Measurements from ENCODE around the gene REST.
"Not testable (repeated sequence)": the region's sequence is repeated elsewhere in the genome, so short reads cannot be mapped to it uniquely, and the experiment has no call there.

Gene REST, protein sequence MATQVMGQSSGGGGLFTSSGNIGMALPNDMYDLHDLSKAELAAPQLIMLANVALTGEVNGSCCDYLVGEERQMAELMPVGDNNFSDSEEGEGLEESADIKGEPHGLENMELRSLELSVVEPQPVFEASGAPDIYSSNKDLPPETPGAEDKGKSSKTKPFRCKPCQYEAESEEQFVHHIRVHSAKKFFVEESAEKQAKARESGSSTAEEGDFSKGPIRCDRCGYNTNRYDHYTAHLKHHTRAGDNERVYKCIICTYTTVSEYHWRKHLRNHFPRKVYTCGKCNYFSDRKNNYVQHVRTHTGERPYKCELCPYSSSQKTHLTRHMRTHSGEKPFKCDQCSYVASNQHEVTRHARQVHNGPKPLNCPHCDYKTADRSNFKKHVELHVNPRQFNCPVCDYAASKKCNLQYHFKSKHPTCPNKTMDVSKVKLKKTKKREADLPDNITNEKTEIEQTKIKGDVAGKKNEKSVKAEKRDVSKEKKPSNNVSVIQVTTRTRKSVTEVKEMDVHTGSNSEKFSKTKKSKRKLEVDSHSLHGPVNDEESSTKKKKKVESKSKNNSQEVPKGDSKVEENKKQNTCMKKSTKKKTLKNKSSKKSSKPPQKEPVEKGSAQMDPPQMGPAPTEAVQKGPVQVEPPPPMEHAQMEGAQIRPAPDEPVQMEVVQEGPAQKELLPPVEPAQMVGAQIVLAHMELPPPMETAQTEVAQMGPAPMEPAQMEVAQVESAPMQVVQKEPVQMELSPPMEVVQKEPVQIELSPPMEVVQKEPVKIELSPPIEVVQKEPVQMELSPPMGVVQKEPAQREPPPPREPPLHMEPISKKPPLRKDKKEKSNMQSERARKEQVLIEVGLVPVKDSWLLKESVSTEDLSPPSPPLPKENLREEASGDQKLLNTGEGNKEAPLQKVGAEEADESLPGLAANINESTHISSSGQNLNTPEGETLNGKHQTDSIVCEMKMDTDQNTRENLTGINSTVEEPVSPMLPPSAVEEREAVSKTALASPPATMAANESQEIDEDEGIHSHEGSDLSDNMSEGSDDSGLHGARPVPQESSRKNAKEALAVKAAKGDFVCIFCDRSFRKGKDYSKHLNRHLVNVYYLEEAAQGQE

GRCh38 chr4:56907489-56908205 is at the start of gene REST:
TSS of gene REST (plus strand) at chr4:56907900. CDS start at chr4:56910639, 2,739 bp downstream.
- peak; percentile 8 to 66 for DNase-seq

- no peak for DNase-seq
These were observed 47.9 kb upstream of the REST start for GRCh38 chr4:56859841-56860240.

- DNase-seq, result no peak
These were observed 46.9 kb upstream of the REST start for GRCh38 chr4:56860781-56861180.

DNA sequence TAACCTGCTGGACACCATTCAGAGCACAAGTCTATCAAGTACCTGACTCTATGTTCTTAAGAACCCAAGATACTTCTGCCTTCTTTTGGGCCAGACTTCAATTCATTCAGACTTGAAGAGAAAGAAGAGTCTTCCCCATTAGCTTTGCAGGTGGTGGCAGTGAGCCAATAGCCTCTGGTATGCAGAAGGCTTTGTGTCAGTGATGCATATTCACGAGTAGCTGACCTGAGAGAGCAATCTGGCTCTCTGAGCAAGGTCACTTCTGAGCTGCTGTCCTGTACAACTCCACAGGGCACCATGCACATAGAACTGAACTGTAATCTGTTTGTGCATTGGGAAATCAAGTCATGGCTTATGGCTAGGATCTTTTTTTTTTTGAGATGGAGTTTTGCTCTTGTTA is 46.3 kb upstream of the REST start:
- DNase-seq, result no peak

DNA sequence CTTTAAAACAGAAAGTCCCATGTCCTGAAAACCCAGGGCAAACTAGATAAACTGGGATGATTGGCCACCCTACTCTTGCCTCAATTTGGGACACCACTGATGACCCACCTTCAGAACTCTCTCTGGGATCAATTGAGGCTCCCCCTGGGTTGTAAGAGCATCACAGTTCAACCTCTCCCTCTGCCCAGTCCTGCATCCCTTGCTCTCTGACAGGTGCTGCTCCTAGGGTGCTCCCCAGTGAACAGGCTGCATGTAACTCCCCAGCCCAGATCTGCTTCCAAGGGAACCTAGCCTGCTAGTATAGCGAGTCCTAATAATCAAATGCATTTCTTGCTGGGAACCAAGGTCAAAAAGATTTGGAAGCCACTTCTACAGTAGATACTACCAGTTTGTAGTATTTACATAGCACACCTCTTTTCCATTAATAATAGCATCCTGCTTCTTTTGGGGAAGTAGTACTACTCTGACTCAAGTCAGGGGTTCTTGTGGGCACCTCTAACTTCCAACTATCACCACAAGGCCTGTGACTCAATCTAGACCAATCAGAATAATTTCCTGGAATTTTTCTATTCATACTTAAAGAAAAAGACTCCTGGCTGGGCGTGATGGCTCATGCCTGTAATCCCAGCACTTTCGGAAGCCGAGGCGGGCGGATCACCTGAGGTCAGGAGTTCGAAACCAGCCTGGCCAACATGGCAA is 44.1 kb upstream of the REST start:
- no peak for DNase-seq

DNA sequence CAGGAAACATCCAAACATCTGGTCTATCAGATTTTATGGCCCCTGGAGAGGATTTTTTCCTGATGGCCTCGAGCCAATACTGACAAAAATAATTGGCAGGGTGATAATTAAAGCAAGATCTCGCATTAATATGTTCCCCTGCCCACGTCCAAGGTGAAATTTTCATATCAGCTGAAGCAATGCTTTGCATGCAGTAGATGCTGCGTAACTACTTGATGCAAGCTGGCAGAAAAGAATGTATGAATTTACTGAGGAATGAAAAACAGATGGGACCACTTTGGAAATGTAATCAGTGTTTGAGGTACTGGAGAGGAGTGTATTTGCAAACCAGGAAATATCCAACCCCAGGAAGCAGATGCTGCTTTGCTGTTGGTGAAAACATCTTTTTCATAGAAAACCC is 36.8 kb upstream of the REST start:
- peak in 1 of 2 experiments; percentile 18 for DNase-seq

DNA sequence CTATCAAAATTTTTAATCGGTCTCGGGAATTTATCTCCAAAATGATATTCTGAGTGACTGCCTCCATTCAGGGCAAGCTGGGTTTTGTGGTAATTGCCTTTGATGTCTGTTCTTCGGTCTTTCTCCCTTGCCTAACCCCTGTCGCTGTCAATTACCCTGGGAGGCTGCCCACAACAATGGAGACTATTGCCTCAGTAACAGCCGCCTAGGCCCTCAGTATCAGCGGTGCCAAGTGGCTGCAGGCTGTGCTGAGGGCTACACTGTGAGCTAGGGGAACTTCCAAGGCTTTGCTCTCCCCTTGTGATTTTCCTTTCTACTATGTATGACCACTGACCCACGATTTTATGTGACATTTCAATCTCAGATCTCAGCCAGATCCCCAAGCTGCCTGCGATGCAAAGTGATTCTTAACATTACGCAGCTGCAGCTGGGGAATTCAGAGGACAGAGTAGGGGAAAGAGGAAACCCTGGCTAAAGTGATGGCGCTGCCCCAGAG is 36.3 kb upstream of the REST start:
- DNase-seq, result peak in 1 of 2 experiments; percentile 3

DNA sequence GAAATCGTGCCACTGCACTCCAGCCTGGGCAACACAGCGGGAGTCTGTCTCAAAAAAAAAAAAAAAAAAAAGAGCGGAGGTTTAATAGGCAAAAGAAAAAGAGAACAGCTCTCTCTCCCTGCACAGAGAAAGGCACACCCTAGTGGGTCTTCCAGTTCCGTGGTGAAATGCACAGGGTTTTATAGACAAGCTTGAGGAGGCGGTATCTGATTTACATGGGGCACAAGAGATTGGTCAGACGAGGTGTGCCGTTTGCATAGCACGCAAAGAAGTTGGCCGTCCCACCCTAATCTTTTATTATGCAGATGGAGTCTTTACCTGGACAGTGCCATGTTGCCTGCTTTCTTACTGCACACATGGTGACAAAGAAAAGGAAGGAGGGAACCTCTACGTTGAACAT is 33.5 kb upstream of the REST start:
- DNase-seq, result no peak

DNA sequence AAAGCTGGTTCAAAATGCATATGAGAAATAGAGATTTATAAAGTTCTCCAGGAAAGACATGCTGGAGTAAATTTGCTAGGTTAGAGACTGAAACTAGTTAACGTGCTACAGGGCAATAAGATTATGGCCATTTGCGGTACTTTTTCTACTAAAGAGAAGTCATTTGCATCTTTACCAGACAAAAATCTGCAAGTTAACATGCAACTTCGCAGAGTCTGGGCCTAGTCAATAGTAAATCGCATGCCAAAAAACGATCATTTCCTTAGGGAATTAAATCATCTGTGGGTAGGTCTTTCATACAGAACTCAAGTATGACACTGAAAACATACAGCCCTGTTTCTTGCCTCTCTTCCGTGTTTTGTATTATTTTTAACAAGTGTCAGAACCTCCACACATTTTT is 32.8 kb upstream of the REST start:
- DNase-seq, result no peak

DNA sequence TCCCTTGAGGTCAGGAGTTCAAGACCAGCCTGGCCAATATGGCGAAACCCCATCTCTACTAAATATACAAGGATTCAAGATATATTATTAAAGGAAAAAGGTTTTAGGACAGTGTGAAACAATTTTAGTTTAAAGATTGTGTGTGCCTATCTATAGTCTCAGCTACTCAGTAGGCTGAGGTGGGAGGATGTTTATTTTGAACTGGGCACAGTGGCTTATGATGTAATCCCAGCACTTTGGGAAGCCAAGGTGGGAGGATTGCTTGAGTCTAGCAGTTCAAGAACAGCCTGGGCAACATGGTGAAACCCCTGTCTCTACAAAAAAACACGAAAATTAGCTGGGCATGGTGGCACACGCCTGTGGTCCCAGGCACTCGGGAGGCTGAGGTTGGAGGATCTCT is 31.4 kb upstream of the REST start:
- no peak for DNase-seq

GRCh38 chr4:56879996-56880395 is 27.7 kb upstream of the REST start:
- no peak for DNase-seq

DNA sequence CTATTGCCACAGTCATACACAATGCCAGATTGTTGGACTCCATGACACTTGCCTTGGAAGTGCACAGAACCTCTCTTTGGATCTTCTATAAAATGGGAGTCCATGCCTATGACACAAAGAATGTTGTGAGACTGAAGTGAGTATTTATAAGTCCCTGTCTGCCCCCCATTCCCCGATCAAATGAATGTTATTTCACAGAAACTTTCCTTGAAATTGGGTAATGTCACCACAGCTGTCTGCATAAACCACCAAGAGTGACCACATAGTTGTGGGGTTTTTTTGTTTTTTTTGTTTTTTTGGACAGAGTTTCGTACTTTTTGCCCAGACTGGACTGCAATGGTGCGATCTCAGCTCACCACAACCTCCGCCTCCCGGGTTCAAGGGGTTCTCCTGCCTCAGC is 27.1 kb upstream of the REST start:
- DNase-seq, result no peak

DNA sequence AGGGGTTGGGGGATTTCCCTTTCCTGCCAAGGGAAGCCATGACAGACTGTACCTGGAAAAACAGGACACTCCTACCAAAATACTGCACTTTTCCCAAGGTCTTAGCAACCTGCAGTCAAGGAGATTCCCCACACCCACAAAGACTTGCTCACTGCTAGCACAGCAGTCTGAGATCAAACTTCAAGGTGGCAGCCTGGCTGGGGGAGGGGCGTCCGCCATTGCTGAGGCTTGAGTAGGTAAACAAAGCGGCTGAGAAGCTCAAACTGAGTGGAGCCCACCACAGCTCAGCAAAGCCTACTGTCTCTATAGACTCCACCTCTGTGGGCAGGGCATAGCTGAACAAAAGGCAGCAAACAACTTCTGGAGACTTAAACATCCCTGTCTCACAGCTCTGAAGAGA is 23.2 kb upstream of the REST start:
- DNase-seq, result not testable (repeated sequence)

DNA sequence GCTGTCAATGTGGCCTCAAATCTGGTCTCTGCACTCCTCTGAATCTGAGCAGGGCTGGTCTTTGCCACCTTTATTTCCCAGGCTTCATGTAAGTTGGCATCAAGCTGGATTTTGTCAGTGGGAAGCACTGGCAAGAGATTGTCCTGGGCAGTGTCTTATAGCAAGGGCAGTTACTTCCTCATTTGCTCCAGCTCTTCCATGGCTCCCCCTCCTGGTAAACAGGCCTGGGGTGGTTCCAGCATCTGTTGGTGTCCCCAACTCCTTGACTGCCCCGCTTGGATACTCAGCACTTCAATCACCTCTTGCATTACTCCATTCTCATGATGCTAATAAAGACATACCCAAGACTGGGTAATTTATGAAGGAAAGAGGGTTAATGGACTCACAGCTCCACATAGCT is 15.0 kb upstream of the REST start:
- no peak for DNase-seq

DNA sequence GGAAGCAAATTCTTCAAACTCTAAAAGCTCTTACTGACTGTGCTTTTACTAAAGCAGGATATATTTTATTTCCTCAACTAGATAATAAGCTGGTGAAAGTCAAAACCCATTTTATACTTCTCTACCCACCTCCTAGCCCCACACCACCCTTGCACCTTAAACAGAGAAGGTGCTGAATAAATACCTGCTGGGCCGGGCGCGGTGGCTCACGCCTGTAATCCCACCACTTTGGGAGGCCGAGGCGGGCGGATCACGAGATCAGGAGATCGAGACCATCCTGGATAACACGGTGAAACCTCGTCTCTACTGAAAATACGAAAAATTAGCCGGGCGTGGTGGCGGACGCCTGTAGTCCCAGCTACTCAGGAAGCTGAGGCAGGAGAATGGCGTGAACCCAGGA is 9.9 kb upstream of the REST start:
- not testable (repeated sequence) for DNase-seq

- DNase-seq, result not testable (repeated sequence)
These were observed 7.5 kb upstream of the REST start for GRCh38 chr4:56900186-56900585.

GRCh38 chr4:56902703-56903102 is 5.0 kb upstream of the REST start:
- DNase-seq, result no peak

- no peak for DNase-seq
These were observed 1.9 kb upstream of the REST start for GRCh38 chr4:56905796-56906195.

- no peak for DNase-seq
These were observed 959 bp upstream of the REST start for GRCh38 chr4:56906489-56907393.

- no peak for DNase-seq
These were observed 746 bp downstream of the REST start for GRCh38 chr4:56908206-56909085.
